HG03135 (cell line): Measurements from ENCODE around the gene MYLK4.
A peak's percentile ranks its signal among the peaks of the same experiment; 100 is the strongest.

Experiments
- ATAC-seq: cut with Tn5 transposase; IDR thresholded peaks from one replicate; pipeline ENCODE4 v1.9.1; 2021; ENCODE audit warnings: mild to moderate bottlenecking, moderate library complexity; ENCODE audit not compliant: unreplicated experiment

Gene MYLK4

DNA sequence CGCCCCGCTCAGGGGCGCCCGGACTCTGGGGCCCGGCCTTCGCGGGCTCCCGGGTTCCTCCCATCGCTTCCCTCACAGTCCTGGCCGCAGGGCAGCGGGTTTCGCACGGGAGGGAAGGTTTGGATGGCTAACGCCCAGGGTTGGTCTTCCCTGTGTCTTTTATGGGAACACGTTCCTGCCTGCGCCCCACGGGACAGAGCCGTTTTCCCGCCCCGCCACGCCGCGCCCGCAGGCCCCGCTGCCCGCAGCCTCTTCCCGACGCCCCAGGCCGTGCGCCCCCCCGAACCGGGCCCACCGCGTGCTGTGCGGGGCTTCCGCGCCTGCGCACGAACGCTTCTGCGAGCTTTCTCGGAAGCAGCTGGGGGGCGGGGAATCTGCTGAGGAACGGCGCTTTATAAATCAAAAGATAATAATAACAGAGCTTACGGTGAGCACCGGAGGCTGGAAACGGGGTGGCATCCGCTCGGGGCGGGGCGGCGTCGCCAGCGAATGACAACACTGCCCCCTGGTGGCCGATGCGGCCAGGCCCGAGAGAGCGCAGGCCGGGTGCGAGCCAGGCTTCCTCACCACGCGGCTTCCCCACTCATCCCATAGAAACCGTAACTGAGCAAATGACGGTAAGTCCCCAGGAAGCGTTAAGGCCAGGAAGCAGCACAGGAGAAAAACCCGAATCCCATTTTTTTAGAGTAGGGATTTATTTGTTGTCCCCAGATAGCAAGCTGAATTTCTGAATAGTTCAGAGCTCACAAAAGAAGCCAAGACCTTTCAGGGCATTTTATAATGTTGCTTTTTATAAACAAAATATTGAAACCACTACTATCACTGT lies 116.4 kb downstream of the MYLK4 start:
- peak; percentile 87 for ATAC-seq

DNA sequence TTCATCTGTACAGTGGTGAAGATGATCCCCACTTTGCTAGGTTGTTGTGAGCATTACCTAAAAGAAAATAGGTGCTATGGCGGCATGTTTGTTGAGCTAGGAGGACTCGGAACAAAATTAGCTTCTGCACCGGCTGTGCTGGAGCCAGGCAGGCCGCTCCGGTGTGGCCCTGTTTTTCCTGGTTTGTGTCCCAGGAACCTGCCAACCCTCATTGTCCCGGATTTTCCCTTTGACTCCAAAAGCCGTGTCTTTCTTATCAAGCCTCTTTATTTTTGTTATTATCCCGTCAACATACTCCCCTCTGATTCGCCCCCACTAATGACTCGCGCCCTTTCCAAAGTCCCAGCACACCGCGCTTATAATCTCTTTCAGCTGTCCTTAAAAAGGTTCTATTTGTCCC lies 117.0 kb downstream of the MYLK4 start:
- no peak for ATAC-seq

DNA sequence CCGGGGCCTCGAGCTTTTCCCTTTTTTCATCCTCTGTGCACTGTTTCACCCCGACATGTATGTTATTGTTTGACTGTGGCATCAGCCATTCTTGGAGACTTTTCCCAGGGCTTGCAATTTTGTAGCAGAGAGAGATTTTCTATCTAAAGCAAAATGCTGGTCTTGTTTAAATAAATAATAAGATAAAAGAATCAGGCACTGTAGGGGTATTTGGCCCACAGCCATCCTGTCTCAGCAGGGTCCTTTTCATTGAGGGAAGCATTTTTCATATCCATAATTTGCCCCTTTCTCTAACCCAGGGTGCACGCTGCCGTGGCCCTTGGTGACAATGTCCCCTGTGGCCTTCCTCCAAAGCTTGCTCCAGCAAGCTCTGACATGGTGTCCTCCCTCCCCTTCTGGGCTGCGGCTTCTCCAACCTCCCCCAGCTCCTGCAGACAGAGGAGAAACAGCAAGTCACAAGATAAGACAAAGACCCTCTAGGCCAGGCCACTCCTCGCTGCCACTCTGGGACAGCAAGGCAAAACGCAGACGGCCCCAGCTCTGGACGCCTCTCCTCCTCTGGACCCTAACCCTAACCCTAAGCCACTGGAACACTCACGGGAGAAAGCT lies 117.6 kb downstream of the MYLK4 start:
- no peak for ATAC-seq

DNA sequence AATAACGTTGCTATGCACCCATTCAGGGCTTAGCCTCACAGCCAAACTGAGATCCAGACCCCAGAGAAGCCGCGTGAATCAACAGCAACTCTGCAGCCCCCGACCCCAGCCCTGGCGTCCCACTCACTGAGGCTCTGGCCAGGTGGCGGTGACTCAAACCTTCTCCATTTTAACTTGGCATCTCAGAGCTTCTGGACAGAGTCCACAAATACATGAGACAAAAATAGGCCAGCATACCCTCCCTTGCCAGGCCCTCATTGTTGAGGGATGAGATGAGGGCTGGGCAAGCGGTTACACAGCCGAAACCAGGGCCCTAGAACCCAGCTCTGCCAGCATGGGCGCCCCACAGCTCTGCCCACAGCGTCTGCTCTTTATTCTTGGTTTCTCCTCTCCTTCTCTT lies 118.4 kb downstream of the MYLK4 start:
- ATAC-seq, result no peak

DNA sequence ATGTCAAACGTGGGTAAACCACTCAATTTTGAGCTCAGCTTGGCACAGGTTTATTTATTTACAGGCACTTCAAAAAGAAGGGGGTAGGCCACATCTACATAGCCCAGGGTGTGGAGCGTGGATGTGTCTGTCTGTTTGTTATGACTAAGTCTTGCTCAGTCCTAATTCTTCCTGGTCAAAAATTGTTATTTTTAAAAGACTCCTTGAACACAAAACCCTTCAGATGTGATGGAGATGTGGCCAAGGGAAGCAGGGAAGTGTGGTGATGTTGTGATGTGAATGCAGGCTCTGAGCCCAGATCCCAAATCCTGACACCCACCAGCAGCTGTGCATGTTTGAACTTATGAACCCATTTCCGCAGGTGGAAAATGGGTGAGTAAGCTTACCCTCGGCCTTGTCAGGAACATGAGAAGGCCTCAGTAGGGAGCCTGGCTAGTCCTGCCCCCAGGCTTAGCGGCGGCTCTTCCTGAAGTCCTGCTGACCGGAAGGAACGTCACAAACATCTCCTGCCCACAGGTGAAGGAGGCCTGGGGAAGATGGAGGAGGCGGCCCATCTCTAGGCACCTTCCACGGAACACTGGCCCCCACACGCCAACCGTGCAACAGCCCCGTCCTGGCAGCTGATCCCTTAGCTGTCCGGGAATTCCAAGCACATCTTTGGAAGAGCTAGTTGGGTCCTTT lies 119.7 kb downstream of the MYLK4 start:
- no peak for ATAC-seq

DNA sequence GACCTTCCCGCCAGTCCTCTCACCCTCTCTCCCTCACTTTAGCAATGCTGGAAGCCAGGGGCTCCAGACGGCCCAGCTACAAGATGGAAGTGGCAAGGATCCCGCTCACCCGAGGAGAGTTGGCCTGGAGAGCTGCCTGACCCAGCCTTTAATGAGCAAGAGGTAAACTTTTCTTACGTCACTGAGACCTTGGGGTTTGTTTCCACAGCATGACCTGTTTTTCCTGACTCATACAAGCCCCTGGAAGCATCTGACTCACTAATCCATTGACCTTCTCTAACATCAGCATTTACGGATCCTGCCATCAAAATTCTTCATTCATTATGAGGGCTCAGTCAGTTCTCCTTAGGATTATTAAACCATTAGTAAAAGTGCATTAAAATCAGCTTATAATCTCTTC lies 120.4 kb downstream of the MYLK4 start:
- no peak for ATAC-seq

DNA sequence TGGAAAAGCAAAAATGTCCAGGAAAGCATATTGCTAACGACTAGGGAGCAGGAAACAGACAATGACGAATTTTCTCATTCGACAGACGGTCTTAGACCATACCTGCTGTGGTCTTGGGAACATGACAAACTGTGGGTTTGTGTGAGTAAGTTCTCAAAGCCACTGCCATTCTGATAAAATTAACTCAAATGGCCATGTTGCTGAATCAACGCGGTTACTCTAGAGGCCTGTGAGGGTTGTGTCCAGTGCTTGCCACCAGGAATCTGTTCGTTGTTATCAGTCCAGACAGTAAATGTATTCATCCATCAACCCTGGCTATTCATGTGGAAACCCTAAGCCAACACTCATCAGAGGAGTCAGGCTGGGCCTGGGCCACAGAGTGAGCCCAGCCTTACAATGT lies 124.3 kb downstream of the MYLK4 start:
- ATAC-seq, result no peak

DNA sequence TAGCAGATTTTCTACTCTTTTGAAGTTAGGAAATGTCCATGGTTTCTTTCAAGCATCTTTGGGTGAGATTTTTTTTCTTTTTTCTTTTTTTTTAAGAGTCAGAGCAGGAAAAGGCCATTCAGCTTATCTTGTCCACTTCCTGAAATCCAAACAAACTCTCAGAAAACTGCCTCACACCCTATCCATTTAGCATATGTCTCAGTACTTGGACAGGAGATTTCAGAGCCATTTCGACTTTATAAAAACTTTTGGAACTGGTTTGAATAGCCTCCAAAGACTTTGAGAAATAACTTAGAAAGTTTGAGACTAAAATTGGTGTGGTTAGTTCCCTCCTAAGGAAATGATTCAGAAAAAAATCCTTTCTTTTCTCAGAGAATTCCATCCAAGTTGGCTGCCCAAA lies 125.1 kb downstream of the MYLK4 start:
- no peak for ATAC-seq

DNA sequence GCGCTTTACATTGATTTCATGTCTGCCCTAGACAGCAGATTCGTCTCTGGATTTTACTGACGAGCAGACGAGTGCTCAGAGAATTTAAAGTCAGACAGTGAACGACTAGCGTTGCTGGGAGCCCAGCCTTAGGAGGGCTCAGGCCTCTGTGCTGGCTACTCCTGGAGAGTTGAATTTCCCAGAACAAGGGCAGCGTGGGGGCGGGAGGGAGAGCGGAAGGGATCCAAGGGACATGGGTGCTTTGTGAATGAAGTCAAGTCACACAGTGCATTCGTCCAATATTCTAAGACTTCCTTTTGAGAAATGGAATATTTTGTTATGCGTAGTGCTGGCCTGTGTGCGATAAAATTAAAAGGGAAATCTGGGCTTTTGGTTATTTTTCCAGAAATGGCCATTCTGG lies 126.5 kb downstream of the MYLK4 start:
- ATAC-seq, result no peak

DNA sequence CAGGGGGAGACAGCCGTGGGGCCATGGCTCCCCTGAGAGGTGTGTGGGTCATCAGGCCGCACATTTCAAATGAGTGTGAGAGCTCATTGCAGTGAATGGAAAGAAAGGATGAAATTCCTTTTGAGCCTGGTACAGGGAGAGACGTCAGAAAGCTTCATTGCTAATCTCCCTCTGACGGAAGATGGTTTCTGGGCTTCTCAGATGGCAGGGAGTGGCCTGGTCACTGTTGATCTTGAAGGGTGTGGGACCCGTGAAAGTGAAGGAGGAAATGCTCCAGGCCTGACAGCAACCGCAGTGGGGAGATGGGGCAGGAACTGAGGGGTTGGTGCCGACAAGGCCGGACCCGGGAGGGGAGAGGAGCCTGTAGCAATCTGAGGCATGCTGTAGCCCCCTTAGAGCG lies 127.4 kb downstream of the MYLK4 start:
- ATAC-seq, result no peak

DNA sequence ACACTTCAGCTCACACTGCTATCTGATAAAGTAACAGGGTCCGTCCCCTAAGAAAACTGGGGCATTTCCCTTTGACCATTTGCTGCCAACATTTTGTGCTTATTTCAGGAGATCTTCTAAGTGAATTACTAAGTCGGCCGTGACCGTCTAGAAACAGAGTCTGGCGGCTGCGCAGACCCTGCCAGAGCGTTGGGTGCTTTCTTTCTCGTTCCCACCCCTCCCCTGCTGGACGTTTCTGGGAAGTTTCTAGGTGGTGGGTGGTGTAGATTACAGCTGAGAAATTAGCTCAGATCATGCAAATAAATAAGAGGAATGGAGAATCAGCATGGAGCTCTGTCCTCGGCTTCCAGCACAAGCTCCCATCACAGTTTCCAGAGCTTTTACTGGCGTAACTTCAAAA lies 128.1 kb downstream of the MYLK4 start:
- ATAC-seq, result no peak

DNA sequence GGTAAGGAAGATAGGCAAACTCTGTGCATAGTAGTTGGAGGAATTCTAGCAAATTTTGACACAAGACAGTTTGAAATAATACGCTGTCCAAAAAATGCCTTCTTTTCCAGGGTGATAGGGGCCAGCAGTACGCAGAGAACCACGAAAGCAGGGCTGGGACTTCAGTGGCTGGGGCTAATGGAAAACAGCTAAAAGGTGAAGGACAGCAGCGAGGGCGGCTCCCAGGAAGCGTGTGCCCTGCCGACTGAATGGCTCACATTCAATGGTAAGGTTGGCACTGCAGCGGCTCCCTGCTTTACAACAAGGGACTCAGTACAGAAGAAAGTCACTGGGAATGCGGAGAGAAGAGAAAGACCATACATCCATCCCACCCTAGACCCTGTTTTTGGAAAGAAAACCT lies 131.1 kb downstream of the MYLK4 start:
- ATAC-seq, result no peak

DNA sequence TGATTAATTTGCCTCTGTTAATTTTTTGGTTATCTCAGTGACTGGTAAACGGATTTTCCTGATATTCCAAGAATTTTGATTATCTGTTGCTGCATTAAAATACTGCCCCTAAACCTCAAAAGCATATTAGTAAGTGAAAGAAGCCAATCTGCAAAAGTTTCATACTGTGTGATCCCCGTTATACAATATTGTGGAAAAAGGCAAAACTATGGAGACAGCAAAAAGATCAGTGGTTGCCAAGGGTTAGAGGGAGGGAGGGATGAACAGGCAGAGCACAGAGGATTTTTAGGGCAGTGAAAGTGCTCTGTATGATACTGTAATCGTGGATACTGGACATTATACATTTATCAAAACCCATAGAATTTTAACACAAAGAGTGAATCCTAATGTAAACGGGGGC lies 133.0 kb downstream of the MYLK4 start:
- no peak for ATAC-seq

DNA sequence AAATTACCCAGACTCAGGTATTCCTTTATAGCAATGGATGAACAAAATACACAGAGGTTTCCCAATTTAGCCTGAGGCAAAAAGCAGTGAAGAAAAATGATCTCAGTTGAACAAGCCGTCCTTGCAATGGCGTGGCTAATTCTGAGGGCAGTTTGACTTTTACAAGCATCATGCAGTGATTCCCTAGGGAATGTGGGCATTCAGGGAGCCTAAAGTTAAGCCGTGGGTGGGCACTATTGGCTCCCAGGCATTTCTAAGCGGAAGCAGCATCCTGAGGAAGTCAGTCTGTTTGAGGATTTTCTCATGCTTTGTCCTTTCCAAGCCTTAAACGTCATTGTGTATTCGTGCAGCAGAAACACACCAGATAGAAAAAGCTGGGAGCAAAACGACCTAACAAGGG lies 133.9 kb downstream of the MYLK4 start:
- no peak for ATAC-seq

DNA sequence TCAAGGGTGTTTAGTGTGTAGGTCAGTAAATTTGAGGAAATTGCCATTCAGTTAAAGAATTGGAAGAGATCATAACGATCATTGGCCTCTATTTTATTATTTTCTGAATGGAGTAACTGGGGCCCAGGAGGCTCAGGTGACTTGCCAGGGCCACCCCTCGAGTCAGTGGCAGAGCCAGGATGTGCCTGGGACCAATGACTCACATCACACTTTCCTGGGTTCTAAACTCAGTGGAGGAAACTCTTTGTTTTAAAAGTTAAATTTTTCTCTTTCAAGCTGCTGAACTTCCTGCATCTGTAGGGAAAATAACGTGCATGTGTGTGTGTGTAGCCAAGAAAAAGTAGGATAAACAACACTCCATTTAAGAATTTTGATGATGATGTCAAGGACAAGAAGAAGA lies 135.5 kb downstream of the MYLK4 start:
- ATAC-seq, result no peak

DNA sequence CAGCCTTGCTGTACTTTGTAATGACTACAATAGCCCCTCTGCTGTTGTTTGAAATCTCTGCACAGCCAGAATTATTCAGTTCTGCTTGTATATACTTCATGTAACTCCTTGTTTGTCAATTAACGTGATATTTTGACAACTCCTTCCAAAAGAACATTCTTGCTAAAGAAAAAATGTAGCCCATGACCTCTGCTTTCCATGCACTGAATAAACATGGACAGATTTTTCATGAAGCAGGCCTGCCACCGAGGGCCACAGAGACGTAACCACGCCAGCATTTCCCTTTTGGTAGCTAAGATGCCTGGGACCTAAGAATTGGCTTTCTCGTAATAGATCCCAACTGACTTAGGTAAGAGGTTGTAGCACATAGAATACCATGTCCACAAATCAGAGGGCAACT lies 135.9 kb downstream of the MYLK4 start:
- no peak for ATAC-seq

DNA sequence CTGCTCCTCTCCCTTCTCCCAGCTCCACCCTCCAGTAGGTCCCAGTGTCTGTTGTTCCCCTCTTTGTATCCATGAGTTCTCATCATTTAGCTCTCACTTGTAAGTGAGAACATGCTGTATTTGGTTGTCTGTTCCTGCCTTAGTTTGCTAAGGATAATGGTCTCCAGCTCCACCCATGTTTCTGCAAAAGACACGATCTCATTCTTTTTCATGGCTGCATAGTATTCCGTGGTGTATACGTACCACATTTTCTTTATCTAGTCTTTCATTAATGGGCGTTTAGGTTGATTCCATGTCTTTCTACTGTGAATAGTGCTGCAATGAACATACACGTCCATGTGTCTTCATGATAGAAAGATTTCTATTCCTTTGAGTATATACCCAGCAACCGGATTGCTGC lies 136.6 kb downstream of the MYLK4 start:
- ATAC-seq, result no peak
